Measurements from ENCODE around the gene DBF4B. TPM values are rescaled to one million over a fixed set of nuclear protein-coding genes. Genes with fewer than 3 reads are reported as not detected.

The DBF4B gene
- total RNA-seq, 1 donor = 2.2 TPM

- Histone ChIP-seq H3K36me3 (ENCODE audit: insufficient read depth, low read length) (no peaks in the 10 kb centered on the region), H3K79me2 (ENCODE audit: insufficient read depth, low read length) (no peaks in the 10 kb centered on the region), H3K4me1 (ENCODE audit: insufficient read depth, low read length) (no peaks in the 10 kb centered on the region), H3K4me2 (ENCODE audit: insufficient read depth, low read length) (no peak overlapping the region), H3K4me3 (ENCODE audit: insufficient read depth, low read length) (no peak overlapping the region), H4K20me1 (ENCODE audit: insufficient read depth, low read length) (no peaks in the 10 kb centered on the region), H3K9me3 (ENCODE audit: low read depth, low read length) (no peaks in the 10 kb centered on the region), H3K27ac (ENCODE audit: low read depth, low read length) (no peak overlapping the region), H2AFZ (ENCODE audit: low read length) (no peak overlapping the region), H3K27me3 (ENCODE audit: insufficient read depth, low read length) (peaks cover 35% of the 10 kb centered on the region)
- TF ChIP-seq CTCF (IDR thresholded peaks at IDR 0.05; ENCODE audit: extremely low read depth, low read depth, low read length) = no peak
- DNase-seq (ENCODE audit: insufficient read length, low spot score, missing footprints) = peak; percentile 82
Observed at GRCh38 chr17:44757045-44757917, 48.8 kb downstream of the DBF4B start.

GRCh38 chr17:44757918-44758413 lies 49.5 kb downstream of the DBF4B start:
- Histone ChIP-seq H3K36me3 (ENCODE audit: insufficient read depth, low read length) (no peaks in the 10 kb centered on the region), H3K4me2 (ENCODE audit: insufficient read depth, low read length) (no peak overlapping the region), H3K9me3 (ENCODE audit: low read depth, low read length) (no peaks in the 10 kb centered on the region), H4K20me1 (ENCODE audit: insufficient read depth, low read length) (no peaks in the 10 kb centered on the region), H3K4me3 (ENCODE audit: insufficient read depth, low read length) (no peak overlapping the region), H2AFZ (ENCODE audit: low read length) (no peak overlapping the region), H3K79me2 (ENCODE audit: insufficient read depth, low read length) (no peaks in the 10 kb centered on the region), H3K4me1 (ENCODE audit: insufficient read depth, low read length) (no peaks in the 10 kb centered on the region), H3K27me3 (ENCODE audit: insufficient read depth, low read length) (peaks cover 35% of the 10 kb centered on the region), H3K27ac (ENCODE audit: low read depth, low read length) (no peak overlapping the region)
- no peak for TF ChIP-seq CTCF (IDR thresholded peaks at IDR 0.05; ENCODE audit: extremely low read depth, low read depth, low read length)
- DNase-seq (ENCODE audit: insufficient read length, low spot score, missing footprints) = peak; percentile 84

- H3K36me3 ChIP-seq (ENCODE audit: insufficient read depth, low read length) = no peaks in the 10 kb centered on the region
- H2AFZ ChIP-seq (ENCODE audit: low read length) = no peak within 1 kb of the TSS
- TF ChIP-seq CTCF (IDR thresholded peaks at IDR 0.05; ENCODE audit: extremely low read depth, low read depth, low read length) = no peak
- DNase-seq (ENCODE audit: insufficient read length, low spot score, missing footprints) = peak; percentile 96
- H3K4me3 ChIP-seq (ENCODE audit: insufficient read depth, low read length) = peak within 1 kb of the TSS; percentile 48
- no peaks in the 10 kb centered on the region for H3K4me1 ChIP-seq (ENCODE audit: insufficient read depth, low read length)
- H3K4me2 ChIP-seq (ENCODE audit: insufficient read depth, low read length) = peak within 1 kb of the TSS; percentile 53
- H3K27me3 ChIP-seq (ENCODE audit: insufficient read depth, low read length) = peaks cover 35% of the 10 kb centered on the region
- H3K27ac ChIP-seq (ENCODE audit: low read depth, low read length) = no peak within 1 kb of the TSS
- no peaks in the 10 kb centered on the region for H3K9me3 ChIP-seq (ENCODE audit: low read depth, low read length)
- no peaks in the 10 kb centered on the region for H3K79me2 ChIP-seq (ENCODE audit: insufficient read depth, low read length)
- H4K20me1 ChIP-seq (ENCODE audit: insufficient read depth, low read length) = no peaks in the 10 kb centered on the region
Observed at GRCh38 chr17:44758414-44759085, 50.1 kb downstream of the DBF4B start, which contains the start of gene ADAM11. Gene ADAM11 (plus strand): TSS chr17:44758988. CDS start chr17:44759200, 212 bp downstream.

Data from osteoblast (primary cell).